ENCODE measurements around the gene OR5H1.
"Not testable (repeated sequence)": the region's sequence is repeated elsewhere in the genome, so short reads cannot be mapped to it uniquely, and the experiment has no call there.

The OR5H1 gene

GRCh38 chr3:98130421-98130820 is at the start of gene OR5H1:
Gene OR5H1, plus strand, starts transcription at chr3:98130721. Its CDS starts 1,977 bp downstream, at chr3:98132698.
- no peak for DNase-seq

GRCh38 chr3:98086873-98087272 is 43.6 kb upstream of the OR5H1 start, which contains the start of gene OR5AC2:
Gene OR5AC2, plus strand, starts transcription at chr3:98087173. Its CDS starts 0 bp downstream, at chr3:98087173.
- DNase-seq: no peak

GRCh38 chr3:98095882-98096281 is 34.6 kb upstream of the OR5H1 start:
- DNase-seq: no peak

- no peak for DNase-seq
Measured at GRCh38 chr3:98099848-98100247, 30.7 kb upstream of the OR5H1 start.

- DNase-seq: no peak
Measured at GRCh38 chr3:98108162-98108561, 22.4 kb upstream of the OR5H1 start.

GRCh38 chr3:98109807-98110549 is 20.5 kb upstream of the OR5H1 start:
- DNase-seq: no peak

GRCh38 chr3:98110550-98110908 is 20.0 kb upstream of the OR5H1 start:
- DNase-seq: no peak

GRCh38 chr3:98114264-98114663 is 16.3 kb upstream of the OR5H1 start:
- no peak for DNase-seq

GRCh38 chr3:98115717-98116116 is 14.8 kb upstream of the OR5H1 start:
- no peak for DNase-seq

GRCh38 chr3:98136631-98137030 is 6.1 kb downstream of the OR5H1 start:
- DNase-seq: no peak

- DNase-seq: not testable (repeated sequence)
Measured at GRCh38 chr3:98137826-98138557, 7.5 kb downstream of the OR5H1 start.

GRCh38 chr3:98140531-98140930 is 10.0 kb downstream of the OR5H1 start:
- no peak for DNase-seq

GRCh38 chr3:98147179-98147578 is 16.7 kb downstream of the OR5H1 start, which contains the start of gene OR5H14:
Gene OR5H14, plus strand, starts transcription at chr3:98147479. Its CDS starts 1,907 bp downstream, at chr3:98149386.
- no peak for DNase-seq

GRCh38 chr3:98148751-98149150 is 18.2 kb downstream of the OR5H1 start:
- no peak for DNase-seq

- DNase-seq: not testable (repeated sequence)
Measured at GRCh38 chr3:98149456-98149855, 18.9 kb downstream of the OR5H1 start.

GRCh38 chr3:98151241-98151640 is 20.7 kb downstream of the OR5H1 start:
- DNase-seq: no peak

- no peak for DNase-seq
Measured at GRCh38 chr3:98166396-98166795, 35.9 kb downstream of the OR5H1 start, which contains the start of gene OR5H15. Gene OR5H15, plus strand, starts transcription at chr3:98166696. Its CDS starts 2,004 bp downstream, at chr3:98168700.

GRCh38 chr3:98171071-98171470 is 40.5 kb downstream of the OR5H1 start:
- DNase-seq: no peak

- no peak for DNase-seq
Measured at GRCh38 chr3:98172621-98173020, 42.1 kb downstream of the OR5H1 start.

GRCh38 chr3:98180319-98180890 is 49.9 kb downstream of the OR5H1 start:
- no peak for DNase-seq

- no peak for DNase-seq
Measured at GRCh38 chr3:98182196-98182595, 51.7 kb downstream of the OR5H1 start.

GRCh38 chr3:98185180-98185579 is 54.7 kb downstream of the OR5H1 start:
- no peak for DNase-seq
